Measurements from ENCODE around the gene SIT1. TPM values are rescaled to one million over a fixed set of nuclear protein-coding genes. Genes with fewer than 3 reads are reported as not detected.

SIT1 gene
- polyA plus RNA-seq, 1 donor (not counting 4 experiments of a cell fraction or from before 2014, with no cell fraction given), result not detected

DNA sequence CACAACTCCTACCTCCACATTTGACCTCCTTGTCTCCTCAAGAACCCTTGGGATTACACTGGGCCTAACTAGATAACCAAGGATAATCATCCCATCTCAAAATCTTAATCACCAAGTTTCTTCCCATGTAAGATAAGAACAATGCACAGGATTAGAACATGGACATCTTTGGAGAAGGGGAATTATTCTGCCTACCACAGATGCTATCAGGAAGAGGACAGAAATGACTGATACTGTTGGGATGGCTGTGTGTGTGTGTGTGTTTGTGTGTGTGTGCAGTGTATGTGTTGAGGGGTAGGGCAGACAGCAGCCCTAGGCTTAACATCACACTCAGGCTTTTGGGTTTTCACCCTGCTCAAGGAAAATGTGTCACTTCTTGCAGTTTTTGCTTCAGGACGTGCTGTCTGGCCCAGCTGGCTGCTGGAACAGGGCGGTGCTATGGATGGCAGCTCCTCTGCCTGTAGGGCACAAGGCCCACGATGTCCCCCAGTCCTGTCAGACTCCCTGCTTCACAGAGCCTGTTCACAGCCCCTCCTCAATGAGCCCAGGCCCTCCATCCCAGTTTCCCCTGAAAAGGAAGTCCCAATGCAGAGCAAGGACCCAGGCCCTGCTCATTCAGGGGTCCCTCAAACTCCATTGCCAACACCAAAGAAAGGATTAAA lies 30.7 kb upstream of the SIT1 start:
- dilution Hi-C loops (cut with MboI; ENCODE audit: extremely low pct_ligation_motif_present, low sequenced_read_pairs), result no loop called here
- Histone ChIP-seq H3K27me3 (ENCODE audit: control insufficient read depth, extremely low read depth, insufficient read depth, low read length) (no peaks in the 10 kb centered on the region), H3K4me1 (ENCODE audit: control insufficient read depth, extremely low read depth, insufficient read depth, low read length) (no peaks in the 10 kb centered on the region), H3K9me3 (ENCODE audit: control insufficient read depth, low read depth, low read length) (no peaks in the 10 kb centered on the region), H3K4me2 (ENCODE audit: control insufficient read depth, extremely low read depth, insufficient read depth, low read depth, low read length) (no peak overlapping the region), H3K9me1 (ENCODE audit: control insufficient read depth, extremely low read depth, insufficient read depth, low read length) (no peaks in the 10 kb centered on the region), H4K20me1 (ENCODE audit: control insufficient read depth, extremely low read depth, insufficient read depth, low read length) (no peaks in the 10 kb centered on the region), H3K79me2 (ENCODE audit: control insufficient read depth, insufficient read depth, low read length) (no peaks in the 10 kb centered on the region), H3K27ac (ENCODE audit: control insufficient read depth, insufficient read depth, low read length) (no peak overlapping the region), H2AFZ (ENCODE audit: control insufficient read depth, low read length) (no peak overlapping the region), H3K36me3 (ENCODE audit: control insufficient read depth in 2 of 2, extremely low read depth in 1 of 2, insufficient read depth in 2 of 2, low read length in 2 of 2) (peaks cover 4 to 6% of the 10 kb centered on the region in 2 experiments), H3K4me3 (ENCODE audit: control insufficient read depth in 2 of 3, extremely low read depth in 1 of 3, insufficient read depth in 2 of 3, low read depth in 1 of 3, low read length in 3 of 3) (no peak overlapping the region), H3K9ac (ENCODE audit: control insufficient read depth, extremely low read depth, insufficient read depth, low read length) (no peak overlapping the region)
- TF ChIP-seq CTCF (optimal IDR thresholded peaks at IDR 0.05 in 1 of 3, IDR thresholded peaks at IDR 0.05 in 1 of 3, conservative IDR thresholded peaks at IDR 0.05 in 1 of 3; ENCODE audit: extremely low read depth in 1 of 3, insufficient read depth in 2 of 3, low read length in 3 of 3) (no peak), EZH2 (IDR thresholded peaks at IDR 0.05; ENCODE audit: low read length) (no peak)
- DNase-seq (ENCODE audit: low read depth, low spot score) (no peak), FAIRE-seq (peak; percentile 26)

DNA sequence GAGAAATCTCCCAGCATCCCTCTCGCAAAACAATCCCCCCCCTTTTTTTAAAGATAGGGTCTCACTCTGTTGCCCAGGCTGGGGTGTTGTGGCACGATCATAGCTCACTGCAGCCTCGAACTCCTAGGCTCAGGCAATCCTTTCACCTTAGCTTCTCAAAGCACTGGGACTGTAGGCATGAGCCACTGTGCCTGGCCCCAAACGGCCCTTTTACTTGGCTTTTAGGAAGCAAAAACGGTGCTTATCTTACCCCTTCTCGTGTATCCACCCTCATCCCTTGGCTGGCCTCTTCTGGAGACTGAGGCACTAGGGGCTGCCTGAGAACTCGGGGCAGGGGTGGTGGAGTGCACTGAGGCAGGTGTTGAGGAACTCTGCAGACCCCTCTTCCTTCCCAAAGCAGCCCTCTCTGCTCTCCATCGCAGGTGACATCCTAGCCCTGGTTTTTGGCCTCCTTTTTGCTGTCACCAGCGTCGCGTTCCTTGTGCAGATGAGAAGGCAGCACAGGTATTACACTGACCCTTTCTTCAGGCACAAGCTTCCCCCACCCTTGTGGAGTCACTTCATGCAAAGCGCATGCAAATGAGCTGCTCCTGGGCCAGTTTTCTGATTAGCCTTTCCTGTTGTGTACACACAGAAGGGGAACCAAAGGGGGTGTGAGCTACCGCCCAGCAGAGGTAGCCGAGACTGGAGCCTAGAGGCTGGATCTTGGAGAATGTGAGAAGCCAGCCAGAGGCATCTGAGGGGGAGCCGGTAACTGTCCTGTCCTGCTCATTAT lies 29.8 kb upstream of the SIT1 start:
- Histone ChIP-seq H3K4me2 (ENCODE audit: control insufficient read depth, extremely low read depth, insufficient read depth, low read depth, low read length) (no peak overlapping the region), H2AFZ (ENCODE audit: control insufficient read depth, low read length) (no peak overlapping the region), H3K4me3 (ENCODE audit: control insufficient read depth in 2 of 3, extremely low read depth in 1 of 3, insufficient read depth in 2 of 3, low read depth in 1 of 3, low read length in 3 of 3) (no peak overlapping the region), H3K9me1 (ENCODE audit: control insufficient read depth, extremely low read depth, insufficient read depth, low read length) (no peaks in the 10 kb centered on the region), H3K4me1 (ENCODE audit: control insufficient read depth, extremely low read depth, insufficient read depth, low read length) (no peaks in the 10 kb centered on the region), H3K36me3 (ENCODE audit: control insufficient read depth in 2 of 2, extremely low read depth in 1 of 2, insufficient read depth in 2 of 2, low read length in 2 of 2) (peaks cover 4 to 6% of the 10 kb centered on the region in 2 experiments), H3K9ac (ENCODE audit: control insufficient read depth, extremely low read depth, insufficient read depth, low read length) (no peak overlapping the region), H3K9me3 (ENCODE audit: control insufficient read depth, low read depth, low read length) (no peaks in the 10 kb centered on the region), H3K79me2 (ENCODE audit: control insufficient read depth, insufficient read depth, low read length) (no peaks in the 10 kb centered on the region), H4K20me1 (ENCODE audit: control insufficient read depth, extremely low read depth, insufficient read depth, low read length) (no peaks in the 10 kb centered on the region), H3K27me3 (ENCODE audit: control insufficient read depth, extremely low read depth, insufficient read depth, low read length) (no peaks in the 10 kb centered on the region), H3K27ac (ENCODE audit: control insufficient read depth, insufficient read depth, low read length) (no peak overlapping the region)
- no peak for FAIRE-seq
- dilution Hi-C loops (cut with MboI; ENCODE audit: extremely low pct_ligation_motif_present, low sequenced_read_pairs), result no loop called here
- TF ChIP-seq CTCF (optimal IDR thresholded peaks at IDR 0.05 in 1 of 3, IDR thresholded peaks at IDR 0.05 in 1 of 3, conservative IDR thresholded peaks at IDR 0.05 in 1 of 3; ENCODE audit: extremely low read depth in 1 of 3, insufficient read depth in 2 of 3, low read length in 3 of 3), result no peak
- no peak for TF ChIP-seq EZH2 (IDR thresholded peaks at IDR 0.05; ENCODE audit: low read length)
- no peak for DNase-seq (ENCODE audit: low read depth, low spot score)
